ENCODE results near the gene SFR1. TPM values are rescaled to one million over a fixed set of nuclear protein-coding genes. Genes with fewer than 3 reads are reported as not detected.

Gene SFR1
- polyA plus RNA-seq, 3 donors, result 6.4 to 18.1 (median 16.9) TPM

- H3K27ac Mint-ChIP-seq, result peak overlapping the region; percentile 98 to 100 (median 99)
- H3K27me3 ChIP-seq (ENCODE audit: control insufficient read depth in 2 of 2, insufficient read depth in 2 of 2, low read length in 2 of 2), result no peaks in the 10 kb centered on the region
- H4K20me1 ChIP-seq (ENCODE audit: insufficient read depth, low read length), result no peaks in the 10 kb centered on the region
- H3K4me1 Mint-ChIP-seq, result peaks cover 14% of the 10 kb centered on the region
- H3K9me3 Mint-ChIP-seq, result no peaks in the 10 kb centered on the region
- peaks cover 0 to 5% (median 1%) of the 10 kb centered on the region in 3 donors for H3K27me3 Mint-ChIP-seq (ENCODE audit: low read depth in 3 of 3)
- H3K9ac ChIP-seq (ENCODE audit: insufficient read depth, low read length, poor library complexity, severe bottlenecking), result peak overlapping the region; percentile 99
- 0% methylated on average over 25 of the region's 28 CpGs for WGBS (ENCODE audit: insufficient coverage)
- intact Hi-C loops (cut with micrococcal nuclease), result loop anchor here (5.0 to 10.0 kb wide), 4 partner anchors 154 to 206 kb away; partner anchors contain the start of genes SLK (in 2 of the 2) and STN1 (in 2 of the 2)
- peaks cover 8 to 15% of the 10 kb centered on the region in 2 donors for H3K36me3 Mint-ChIP-seq
- peak overlapping the region; percentile 61 to 95 (median 70) for H3K4me3 ChIP-seq (replicated peaks in 1 of 3; ENCODE audit: low read depth in 2 of 3, low read length in 3 of 3)
- peaks cover 5 to 11% of the 10 kb centered on the region in 2 donors for H3K36me3 ChIP-seq (replicated peaks in 1 of 2; ENCODE audit: control insufficient read depth in 1 of 2, insufficient read depth in 2 of 2, low read length in 2 of 2)
- peak overlapping the region; percentile 96 to 100 for H3K27ac ChIP-seq (ENCODE audit: low read depth in 1 of 2, low read length in 2 of 2)
- H2AFZ ChIP-seq (ENCODE audit: insufficient read depth, low read depth, low read length, poor library complexity, severe bottlenecking), result peak overlapping the region; percentile 81
- TF ChIP-seq CTCF (IDR thresholded peaks at IDR 0.05), result no peak
- peak overlapping the region; percentile 78 for H3K4me2 ChIP-seq (replicated peaks; ENCODE audit: extremely low read depth, low read length, poor library complexity, severe bottlenecking)
- H3K4me1 ChIP-seq (ENCODE audit: control insufficient read depth in 1 of 2, insufficient read depth in 2 of 2, low read length in 2 of 2), result peaks cover 12 to 18% of the 10 kb centered on the region in 2 donors
- H3K9me3 ChIP-seq (replicated peaks in 1 of 2; ENCODE audit: control insufficient read depth in 1 of 2, insufficient read depth in 1 of 2, low read length in 2 of 2), result no peaks in the 10 kb centered on the region
- peak; percentile 97 to 100 (median 99) for DNase-seq
- peaks cover 18% of the 10 kb centered on the region for H3K79me2 ChIP-seq (ENCODE audit: insufficient read depth, low read length)
- H3K4me3 Mint-ChIP-seq, result peak overlapping the region; percentile 86 to 91
These were observed 977 bp upstream of the SFR1 start for GRCh38 chr10:104120903-104121484.

GRCh38 chr10:104122225-104123107, 495 bp downstream of the SFR1 start:
- Mint-ChIP-seq H3K27ac (peak overlapping the region; percentile 94 to 100 (median 99)), H3K36me3 (peaks cover 11 to 20% of the 10 kb centered on the region in 2 donors), H3K9me3 (no peaks in the 10 kb centered on the region), H3K4me1 (peaks cover 14% of the 10 kb centered on the region), H3K4me3 (peak overlapping the region; percentile 86 to 90), H3K27me3 (ENCODE audit: low read depth in 3 of 3) (no peaks in the 10 kb centered on the region)
- H2AFZ ChIP-seq (ENCODE audit: insufficient read depth, low read depth, low read length, poor library complexity, severe bottlenecking), result peak overlapping the region; percentile 94
- no peaks in the 10 kb centered on the region for H3K9me3 ChIP-seq (replicated peaks in 1 of 2; ENCODE audit: control insufficient read depth in 1 of 2, insufficient read depth in 1 of 2, low read length in 2 of 2)
- WGBS (ENCODE audit: insufficient coverage), result 0% methylated on average over 10 of the region's 23 CpGs
- peak overlapping the region; percentile 99 for H3K9ac ChIP-seq (ENCODE audit: insufficient read depth, low read length, poor library complexity, severe bottlenecking)
- intact Hi-C loops (cut with micrococcal nuclease), result loop anchor here (5.0 to 10.0 kb wide), 4 partner anchors 155 to 208 kb away; partner anchors contain the start of genes SLK (in 2 of the 2) and STN1 (in 2 of the 2)
- peak in 1 of 3 donors; percentile 14 for DNase-seq
- peaks cover 18% of the 10 kb centered on the region for H3K79me2 ChIP-seq (ENCODE audit: insufficient read depth, low read length)
- peak overlapping the region; percentile 94 to 97 (median 95) for H3K4me3 ChIP-seq (replicated peaks in 1 of 3; ENCODE audit: low read depth in 2 of 3, low read length in 3 of 3)
- H3K27ac ChIP-seq (ENCODE audit: low read depth in 1 of 2, low read length in 2 of 2), result peak overlapping the region; percentile 96 to 100
- peaks cover 5 to 18% of the 10 kb centered on the region in 2 donors for H3K36me3 ChIP-seq (replicated peaks in 1 of 2; ENCODE audit: control insufficient read depth in 1 of 2, insufficient read depth in 2 of 2, low read length in 2 of 2)
- TF ChIP-seq CTCF (IDR thresholded peaks at IDR 0.05), result no peak
- H3K4me1 ChIP-seq (ENCODE audit: control insufficient read depth in 1 of 2, insufficient read depth in 2 of 2, low read length in 2 of 2), result peaks cover 12 to 18% of the 10 kb centered on the region in 2 donors
- H3K4me2 ChIP-seq (replicated peaks; ENCODE audit: extremely low read depth, low read length, poor library complexity, severe bottlenecking), result peak overlapping the region; percentile 80
- H4K20me1 ChIP-seq (ENCODE audit: insufficient read depth, low read length), result no peaks in the 10 kb centered on the region
- H3K27me3 ChIP-seq (ENCODE audit: control insufficient read depth in 2 of 2, insufficient read depth in 2 of 2, low read length in 2 of 2), result no peaks in the 10 kb centered on the region
